Stimulated activated CD4-positive, alpha-beta T cell treated with anti-CD3 and anti-CD28 coated beads, Interleukin-1b, Interleukin-23, amount 100 ng/mL, for 48 hours (primary cell): ENCODE data around the gene TNFRSF8.

Experiments used
- DNase-seq: peaks from one replicate; pipeline ENCODE4 v3.0.0-alpha.2; 2020

TNFRSF8 gene

GRCh38 chr1:12124693-12125421 is 61.8 kb downstream of the TNFRSF8 start:
- peak; percentile 72 for DNase-seq

GRCh38 chr1:12125422-12126355 is 62.6 kb downstream of the TNFRSF8 start:
- no peak for DNase-seq

- DNase-seq: no peak
These were observed 63.7 kb downstream of the TNFRSF8 start for GRCh38 chr1:12126781-12127180.

- peak; percentile 49 for DNase-seq
These were observed 64.2 kb downstream of the TNFRSF8 start for GRCh38 chr1:12127206-12127810.

GRCh38 chr1:12128120-12128519 is 65.0 kb downstream of the TNFRSF8 start:
- no peak for DNase-seq

- DNase-seq: no peak
These were observed 66.5 kb downstream of the TNFRSF8 start for GRCh38 chr1:12129624-12130023.

- DNase-seq: no peak
These were observed 67.5 kb downstream of the TNFRSF8 start for GRCh38 chr1:12130466-12131130.

- no peak for DNase-seq
These were observed 69.0 kb downstream of the TNFRSF8 start for GRCh38 chr1:12132078-12132477.

GRCh38 chr1:12134716-12135115 is 71.6 kb downstream of the TNFRSF8 start:
- DNase-seq: no peak

GRCh38 chr1:12135612-12136011 is 72.5 kb downstream of the TNFRSF8 start:
- no peak for DNase-seq

GRCh38 chr1:12136916-12137610 is 74.0 kb downstream of the TNFRSF8 start:
- no peak for DNase-seq

GRCh38 chr1:12138196-12139168 is 75.4 kb downstream of the TNFRSF8 start:
- no peak for DNase-seq

- no peak for DNase-seq
These were observed 76.9 kb downstream of the TNFRSF8 start for GRCh38 chr1:12140016-12140415.

- no peak for DNase-seq
These were observed 77.5 kb downstream of the TNFRSF8 start for GRCh38 chr1:12140515-12141162.

- no peak for DNase-seq
These were observed 78.2 kb downstream of the TNFRSF8 start for GRCh38 chr1:12141163-12141850.

- no peak for DNase-seq
These were observed 79.2 kb downstream of the TNFRSF8 start for GRCh38 chr1:12142141-12142823.

GRCh38 chr1:12142891-12143630 is 80.0 kb downstream of the TNFRSF8 start:
- no peak for DNase-seq

GRCh38 chr1:12143631-12144155 is 80.6 kb downstream of the TNFRSF8 start:
- DNase-seq: no peak
